NAMALWA (cell line): ENCODE data around the gene MUC20.
"Not testable (repeated sequence)": the region's sequence is repeated elsewhere in the genome, so short reads cannot be mapped to it uniquely, and the experiment has no call there.

Source experiments
- DNase-seq: peaks from one replicate; pipeline ENCODE4 v3.0.0-alpha.2; 2015; ENCODE audit warnings: low spot score

Gene MUC20

DNA sequence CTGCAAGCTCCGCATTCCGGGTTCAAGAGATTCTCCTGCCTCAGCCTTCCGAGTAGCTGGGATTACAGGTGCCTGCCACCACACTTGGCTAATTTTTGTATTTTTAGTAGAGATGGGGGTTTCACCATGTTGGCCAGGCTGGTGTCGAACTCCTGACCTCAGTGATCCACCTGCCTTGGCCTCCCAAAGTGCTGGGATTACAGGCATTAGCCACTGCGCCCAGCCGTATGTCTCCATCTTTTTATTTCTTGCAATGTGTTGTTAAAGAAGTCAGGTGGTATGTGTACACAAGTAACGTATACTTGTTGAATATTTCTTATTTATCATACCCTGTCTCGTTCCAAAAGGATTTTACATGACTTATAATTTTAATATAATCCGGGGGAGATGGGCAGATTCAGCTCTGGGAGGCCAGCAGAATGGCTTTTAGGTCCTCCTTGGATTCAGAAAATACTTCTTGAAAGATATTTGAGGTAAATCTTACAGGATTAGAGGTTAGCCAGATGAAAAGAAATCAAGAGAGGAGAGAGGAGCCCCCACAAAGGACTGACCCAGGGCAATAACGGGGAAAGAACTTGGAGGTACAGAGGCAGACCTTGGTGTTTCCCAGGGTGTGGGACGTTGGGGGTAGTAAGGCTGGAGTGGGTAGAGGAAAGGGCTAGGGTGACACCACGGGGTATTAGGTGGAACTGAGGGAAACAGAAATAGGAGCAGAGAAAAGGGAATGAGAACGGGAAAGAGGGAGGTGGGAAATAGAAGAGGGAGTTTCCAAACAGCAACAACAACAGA lies 27.2 kb upstream of the MUC20 start:
- no peak for DNase-seq

DNA sequence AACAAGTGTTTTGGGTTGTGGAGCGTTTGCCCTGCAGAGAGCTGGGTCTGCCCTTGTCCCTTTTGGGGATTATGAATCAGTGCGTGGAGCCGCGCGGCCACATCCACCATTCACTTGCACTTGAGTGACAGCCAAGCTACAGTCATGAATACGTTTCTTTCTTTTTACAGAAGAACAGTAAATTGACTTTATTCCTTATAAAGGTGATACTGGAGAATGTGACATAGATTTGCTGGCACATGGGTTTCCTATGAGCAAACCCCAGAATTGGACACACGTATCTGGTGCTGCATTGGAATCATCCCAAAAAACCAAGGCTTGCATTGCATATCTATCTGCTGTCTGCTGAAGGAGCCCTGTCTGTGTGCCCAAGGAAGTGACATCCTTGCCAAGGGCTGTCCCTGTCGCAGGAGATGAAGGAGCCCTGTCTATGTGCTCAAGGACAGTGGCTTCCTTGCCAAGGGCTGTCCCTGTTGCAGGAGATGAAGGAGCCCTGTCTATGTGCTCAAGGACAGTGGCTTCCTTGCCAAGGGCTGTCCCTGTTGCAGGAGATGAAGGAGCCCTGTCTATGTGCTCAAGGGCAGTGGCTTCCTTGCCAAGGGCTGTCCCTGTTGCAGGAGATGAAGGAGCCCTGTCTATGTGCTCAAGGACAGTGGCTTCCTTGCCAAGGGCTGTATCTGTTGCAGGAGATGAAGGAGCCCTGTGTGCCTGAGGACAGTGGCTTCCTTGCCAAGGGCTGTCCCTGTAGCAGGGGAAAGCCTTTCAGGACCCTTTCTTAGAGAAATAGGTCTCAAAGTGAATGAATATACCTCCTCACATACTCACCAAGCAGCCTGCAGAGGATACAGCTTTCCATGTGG lies 26.3 kb upstream of the MUC20 start:
- not testable (repeated sequence) for DNase-seq

DNA sequence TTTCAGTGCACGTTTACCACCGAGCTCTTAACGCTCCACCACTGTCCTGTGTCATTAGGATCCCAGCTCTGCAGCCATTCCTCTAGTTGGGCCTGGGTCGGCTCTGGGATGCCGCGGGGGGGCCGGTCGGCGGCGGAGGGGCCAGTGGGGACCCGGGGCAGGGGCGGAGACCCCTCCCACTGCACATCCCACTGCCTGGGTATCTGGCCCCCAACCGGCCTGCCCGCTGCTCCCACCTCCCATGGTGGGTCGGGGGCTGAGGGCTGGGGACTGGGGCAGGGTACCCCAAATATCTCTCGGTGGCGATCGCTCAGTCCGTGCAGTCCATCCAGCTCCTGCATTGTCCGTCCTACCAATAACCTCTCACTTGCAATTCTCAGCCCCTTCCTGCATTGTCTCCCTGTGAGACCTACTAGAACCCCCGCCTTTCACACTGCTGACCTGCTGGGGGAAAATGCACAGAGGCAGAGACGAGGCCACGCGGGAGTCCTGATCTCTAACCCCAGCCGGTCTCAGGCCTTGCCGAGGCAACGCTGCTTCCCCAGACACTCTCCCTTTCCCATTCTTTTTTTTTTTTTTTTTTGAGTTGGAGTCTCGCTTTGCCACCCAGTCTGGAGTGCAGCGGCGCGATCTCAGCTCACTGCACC lies 24.0 kb upstream of the MUC20 start:
- no peak for DNase-seq

DNA sequence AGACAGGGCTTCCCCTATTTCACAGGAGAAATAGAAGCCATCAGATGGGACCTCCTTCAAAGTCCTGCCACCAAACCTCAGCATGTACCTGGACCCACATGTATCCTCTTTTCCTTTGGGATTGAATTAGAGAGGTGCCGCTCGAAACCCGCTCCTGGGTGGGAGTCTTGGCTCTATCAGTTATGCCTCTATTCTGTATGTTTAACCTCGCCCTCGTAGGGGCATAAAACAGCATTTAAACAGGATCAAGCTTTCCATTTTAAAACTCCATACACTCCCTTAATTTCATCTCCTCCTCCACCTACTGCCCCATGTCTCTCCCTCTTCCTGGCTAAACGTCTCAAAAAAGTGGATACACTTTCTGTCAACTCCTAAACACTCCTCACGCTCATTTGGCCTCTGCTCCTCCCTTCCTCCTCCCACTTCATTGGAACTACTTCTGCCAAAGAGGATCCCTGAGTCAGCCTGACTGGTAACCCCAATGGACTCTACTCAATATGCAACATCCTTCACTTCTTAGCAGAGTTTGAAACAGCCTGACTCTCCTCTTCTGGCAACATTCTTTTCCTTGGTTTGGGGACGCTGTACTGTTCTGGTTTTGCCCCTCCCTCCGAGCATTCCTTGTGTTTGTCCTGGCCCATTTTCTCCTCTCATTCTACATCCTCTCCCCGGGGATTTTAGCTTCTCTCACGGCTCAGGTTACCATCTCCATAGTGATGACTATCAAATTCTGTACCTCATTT lies 23.0 kb upstream of the MUC20 start:
- no peak for DNase-seq

DNA sequence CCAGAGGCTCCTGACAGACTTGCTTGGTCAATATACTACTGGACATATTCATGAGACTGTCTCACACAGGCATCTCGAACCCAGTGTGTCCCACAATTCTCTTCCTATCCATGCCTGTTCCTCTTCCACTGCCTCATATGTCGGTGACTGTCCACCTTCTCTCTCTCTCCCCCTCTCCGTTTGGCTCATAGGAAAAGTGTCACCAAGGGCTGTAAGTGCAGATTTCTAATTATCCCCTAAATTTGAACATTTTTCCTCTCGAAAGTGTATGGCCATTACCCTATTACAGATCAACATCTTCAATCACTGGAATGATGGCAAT lies 22.5 kb upstream of the MUC20 start:
- DNase-seq = no peak

DNA sequence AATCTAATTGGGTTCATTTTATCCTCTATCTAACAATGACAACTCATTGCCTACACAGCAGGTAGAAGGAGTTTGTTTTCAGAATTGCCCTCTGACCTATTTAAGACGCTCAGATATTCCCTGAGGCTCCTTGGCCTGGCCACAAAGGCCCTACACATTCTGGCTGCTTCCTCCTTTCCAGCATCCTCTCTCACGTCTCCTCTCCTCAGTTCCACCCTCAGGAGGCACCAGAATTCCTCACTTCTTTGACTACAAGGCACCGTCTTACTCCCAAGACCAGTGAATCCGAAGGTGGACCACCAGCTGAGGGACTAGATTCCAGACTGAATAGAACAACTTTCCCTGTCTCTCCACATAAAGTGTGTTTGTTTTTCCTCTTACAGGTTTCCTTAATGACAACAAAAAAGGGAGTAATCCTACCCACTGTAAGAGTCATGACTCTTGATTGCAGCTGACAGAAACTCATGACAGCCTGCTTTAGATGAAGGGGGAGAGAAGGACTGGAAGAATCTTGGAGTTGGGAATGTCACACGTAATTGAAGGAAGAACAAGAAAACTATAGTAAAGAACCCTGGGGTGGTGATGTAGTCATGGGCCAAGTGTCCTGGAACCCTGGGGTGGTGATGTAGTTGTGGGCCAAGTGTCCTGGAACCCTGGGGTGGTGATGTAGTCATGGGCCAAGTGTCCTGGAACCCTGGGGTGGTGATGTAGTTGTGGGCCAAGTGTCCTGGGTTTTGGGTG lies 22.0 kb upstream of the MUC20 start:
- no peak for DNase-seq

DNA sequence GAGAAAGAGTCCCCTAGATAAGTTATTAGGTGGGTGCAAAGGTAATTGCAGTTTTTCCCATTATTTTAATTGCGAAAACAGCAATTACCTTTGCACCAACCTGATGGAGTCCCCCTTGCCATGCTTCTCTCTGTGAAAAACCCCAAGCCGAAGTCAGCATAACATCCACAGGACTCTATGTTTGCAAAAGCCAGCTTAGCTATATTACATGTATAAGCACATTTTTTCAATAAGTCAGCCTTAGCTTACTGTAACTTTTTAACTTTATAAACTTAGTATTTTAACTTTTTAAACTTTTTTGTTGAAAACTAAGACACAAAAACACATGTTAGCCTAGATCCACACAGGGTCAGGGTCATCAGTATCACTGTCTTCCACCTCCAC lies 21.4 kb upstream of the MUC20 start:
- no peak for DNase-seq

DNA sequence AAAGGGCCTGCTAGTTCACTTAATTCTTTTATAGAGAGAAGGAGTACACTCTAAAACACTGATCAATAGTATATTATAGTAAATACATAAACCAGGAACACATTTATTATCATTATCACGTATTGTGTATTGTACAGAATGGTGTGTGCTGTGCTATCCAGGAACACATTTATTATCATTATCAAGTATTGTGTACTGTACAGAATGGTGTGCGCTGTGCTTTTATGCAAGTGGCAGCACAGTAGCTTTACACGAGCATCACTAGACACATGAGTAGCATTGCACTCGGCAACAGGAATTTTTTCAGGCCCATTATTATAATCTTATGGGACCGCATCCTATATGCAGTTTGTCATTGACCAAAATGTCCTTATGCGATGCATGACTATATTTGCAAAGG lies 20.9 kb upstream of the MUC20 start:
- no peak for DNase-seq

DNA sequence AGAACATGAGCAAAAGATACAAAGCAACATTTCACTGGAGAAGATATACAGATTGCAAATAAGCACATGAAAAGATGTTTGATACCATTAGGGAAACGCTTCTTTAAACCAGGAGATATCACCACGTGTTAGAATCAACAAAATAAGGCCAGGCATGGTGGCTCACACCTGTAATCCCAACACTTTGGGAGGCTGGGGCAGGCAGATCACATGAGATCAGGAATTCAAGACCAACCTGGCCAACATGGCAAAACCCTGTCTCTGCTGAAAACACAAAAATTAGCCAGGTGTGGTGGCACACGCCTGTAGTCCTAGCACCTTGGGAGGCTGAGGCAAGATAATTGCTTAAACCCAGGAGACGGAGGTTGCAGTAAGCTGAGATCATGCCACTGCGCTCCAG lies 20.5 kb upstream of the MUC20 start:
- DNase-seq = no peak

DNA sequence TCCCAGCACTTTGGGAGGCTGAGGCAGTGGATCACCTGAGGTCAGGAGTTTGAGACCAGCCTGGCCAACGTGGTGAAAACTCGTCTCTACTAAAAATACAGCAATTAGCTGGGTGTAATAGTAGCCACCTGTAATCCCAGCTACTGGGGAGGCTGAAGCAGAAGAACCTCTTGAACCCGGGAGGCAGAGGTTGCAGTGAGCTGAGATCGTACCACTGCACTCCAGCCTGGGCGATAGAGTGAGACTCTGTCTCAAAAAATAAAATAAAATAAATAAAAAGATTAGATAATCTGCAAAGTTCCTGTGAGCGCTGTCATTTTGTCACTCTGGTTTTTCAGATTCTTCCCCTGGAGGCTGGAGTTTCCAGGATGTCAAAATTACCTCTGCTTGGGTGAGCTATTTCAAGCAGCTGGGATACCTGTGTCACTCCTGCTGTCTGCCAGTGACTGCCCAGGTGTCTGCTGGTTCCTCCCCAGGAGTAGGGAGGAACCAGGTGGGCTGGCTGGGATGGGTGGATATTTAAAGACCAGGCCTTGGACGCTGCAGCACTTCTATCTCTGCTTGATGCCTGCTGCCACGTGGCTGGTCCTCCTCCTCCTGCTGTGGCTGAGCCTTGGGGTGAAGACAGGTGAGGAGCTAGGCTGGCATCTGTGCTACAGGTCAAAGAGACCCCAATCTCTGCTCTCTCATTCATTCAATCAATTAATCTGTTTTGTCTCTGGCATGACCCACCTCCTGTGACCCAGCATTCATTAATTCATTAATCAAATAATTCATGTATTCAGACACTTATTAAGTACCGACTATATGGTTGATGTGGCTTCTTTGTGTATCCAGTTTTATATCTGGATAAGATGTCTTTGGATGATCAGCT lies 19.5 kb upstream of the MUC20 start:
- DNase-seq = no peak

DNA sequence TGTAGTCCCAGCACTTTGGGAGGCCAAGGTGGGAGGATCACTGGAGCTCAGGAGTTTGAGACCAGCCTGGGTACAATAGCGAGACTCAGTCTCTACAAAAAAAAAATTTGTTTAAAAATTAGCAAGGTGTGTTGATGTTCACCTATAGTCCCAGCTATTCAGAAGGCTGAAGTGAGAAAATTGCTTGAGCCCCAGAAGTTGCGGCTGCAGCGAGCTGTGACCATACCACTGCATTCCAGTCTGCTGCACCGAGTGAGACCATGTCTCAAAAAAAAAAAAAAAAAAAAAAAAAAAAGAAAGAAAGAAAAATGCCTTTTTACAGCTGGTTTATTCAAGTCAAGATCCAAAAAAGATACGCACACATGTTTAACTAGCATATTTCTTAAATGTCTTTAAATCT lies 17.0 kb upstream of the MUC20 start:
- no peak for DNase-seq

DNA sequence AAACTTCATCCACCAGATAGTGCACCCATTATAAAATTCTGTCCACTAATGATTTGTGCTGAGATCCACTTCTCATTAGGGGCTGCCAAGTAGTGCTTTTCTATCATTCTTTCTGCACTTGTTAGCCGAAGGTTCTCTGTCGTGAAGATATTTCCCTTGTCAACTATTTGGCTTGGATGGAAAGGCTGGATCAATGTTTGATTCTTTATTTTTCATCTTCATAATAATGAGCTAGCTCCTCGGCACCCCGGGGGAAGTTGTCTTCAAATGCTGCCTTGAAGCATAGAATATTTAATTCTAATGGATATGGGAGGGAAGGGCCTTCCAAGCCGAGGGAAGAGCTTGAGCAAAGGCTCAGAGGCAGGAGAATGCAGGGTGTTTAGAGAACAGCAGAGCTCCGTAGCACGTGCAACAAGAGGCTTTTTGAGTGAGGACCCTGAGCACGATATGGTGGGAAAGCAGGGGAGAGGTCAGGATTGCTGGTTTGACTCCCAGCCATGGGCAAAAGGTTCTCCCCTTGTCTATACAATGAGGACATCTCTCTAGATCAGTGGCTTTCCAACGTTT lies 16.3 kb upstream of the MUC20 start:
- no peak for DNase-seq

DNA sequence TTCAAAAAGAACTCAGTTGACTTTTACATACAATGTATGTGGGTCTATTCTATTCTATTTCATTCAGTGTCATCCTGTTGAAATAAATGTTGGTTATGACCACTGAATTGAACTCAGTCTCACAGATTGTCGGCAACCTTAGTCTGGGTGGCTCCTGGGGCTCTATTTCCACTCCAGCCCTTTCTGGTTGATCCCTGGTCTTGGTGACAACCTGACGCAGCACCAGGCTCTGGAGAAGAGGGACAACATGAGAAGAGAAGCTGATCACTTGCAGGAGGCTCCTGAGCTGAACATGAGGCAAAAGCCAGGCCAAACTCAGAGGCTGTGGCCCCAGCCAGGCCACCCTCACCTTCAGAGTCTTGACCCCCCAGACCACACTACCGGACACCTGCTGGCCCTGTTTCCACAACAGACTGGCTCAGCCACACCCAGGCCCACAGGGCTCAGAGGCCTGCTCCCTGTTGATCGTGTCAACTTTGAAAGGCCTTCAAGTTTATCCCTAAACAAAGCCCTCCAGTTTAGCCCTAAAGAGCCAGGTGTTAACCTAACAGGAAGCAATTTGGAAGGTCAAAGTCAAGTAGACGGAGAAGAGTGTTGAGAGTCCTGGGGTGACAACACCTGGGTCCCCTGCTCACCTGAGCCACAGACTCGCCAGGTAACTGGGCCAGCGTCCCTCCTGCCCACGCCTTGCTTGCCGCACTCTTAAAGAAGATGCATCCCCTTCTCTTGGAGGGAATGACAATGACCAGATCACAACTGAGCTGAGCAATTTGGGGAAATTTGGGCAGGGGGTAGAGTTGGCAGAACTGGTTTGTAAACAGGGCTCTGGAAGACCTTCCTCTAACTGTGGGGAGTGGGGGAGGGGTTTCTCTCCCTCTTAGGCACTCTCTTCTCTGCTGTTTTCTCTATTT lies 15.4 kb upstream of the MUC20 start:
- DNase-seq = no peak

DNA sequence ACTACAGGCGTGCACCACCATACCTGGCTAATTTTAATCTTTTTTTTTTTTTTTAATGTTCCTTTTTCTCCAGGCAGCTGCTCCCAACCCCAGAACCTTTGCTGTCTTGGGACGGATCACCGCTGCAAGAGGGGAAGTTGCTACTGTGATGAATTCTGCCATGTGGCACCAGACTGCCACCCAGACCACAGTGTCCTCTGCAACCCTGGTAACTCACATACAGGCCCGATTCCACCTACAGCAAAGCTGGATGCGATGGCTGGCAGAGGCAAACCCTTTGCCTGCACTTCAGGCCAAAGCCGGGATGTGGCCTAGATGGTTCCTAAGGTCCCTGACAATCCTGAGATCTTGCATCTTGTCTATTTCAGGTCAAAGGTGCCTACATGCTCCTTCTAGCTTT lies 12.7 kb upstream of the MUC20 start:
- no peak for DNase-seq

DNA sequence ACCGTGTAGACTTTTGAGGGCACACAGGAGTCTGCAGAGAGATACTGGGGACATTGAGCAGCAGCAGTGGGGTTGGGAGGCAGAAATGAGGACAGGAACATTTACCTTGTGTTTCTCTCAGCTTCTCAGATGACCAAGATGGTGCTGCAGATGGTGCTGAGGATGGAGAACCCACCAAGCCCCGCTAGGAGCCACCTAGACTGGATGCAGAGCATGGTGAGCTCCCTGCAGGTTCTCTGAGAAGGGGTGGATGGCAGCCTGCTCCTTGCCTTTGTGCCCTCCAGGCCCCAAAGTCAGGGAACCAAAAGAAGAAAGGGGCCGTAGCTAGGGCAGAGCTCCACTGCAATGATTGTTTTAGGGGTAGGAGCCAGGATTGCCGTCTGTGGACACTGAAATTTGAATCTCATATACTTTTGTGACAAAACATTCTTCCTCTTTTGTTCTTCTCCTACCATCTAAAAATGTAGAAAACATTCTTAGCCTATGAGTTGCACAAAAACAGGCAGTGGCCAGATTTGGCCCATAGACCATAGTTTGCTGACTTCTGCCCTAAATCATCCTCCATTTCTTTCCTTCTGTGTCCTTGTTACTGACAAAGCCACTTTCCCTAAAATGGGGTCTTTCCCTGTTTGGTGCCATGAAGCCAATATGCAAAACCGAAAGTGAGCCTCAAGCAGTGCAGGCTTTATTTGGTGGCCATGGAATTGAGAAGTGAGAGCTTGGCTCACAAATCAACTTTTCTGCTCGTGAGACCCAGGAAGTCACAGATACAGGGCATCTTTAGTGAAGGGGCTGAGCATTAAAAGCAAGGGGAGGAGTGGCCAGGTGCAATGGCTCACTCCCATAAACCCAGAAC lies 11.9 kb upstream of the MUC20 start:
- DNase-seq = no peak

DNA sequence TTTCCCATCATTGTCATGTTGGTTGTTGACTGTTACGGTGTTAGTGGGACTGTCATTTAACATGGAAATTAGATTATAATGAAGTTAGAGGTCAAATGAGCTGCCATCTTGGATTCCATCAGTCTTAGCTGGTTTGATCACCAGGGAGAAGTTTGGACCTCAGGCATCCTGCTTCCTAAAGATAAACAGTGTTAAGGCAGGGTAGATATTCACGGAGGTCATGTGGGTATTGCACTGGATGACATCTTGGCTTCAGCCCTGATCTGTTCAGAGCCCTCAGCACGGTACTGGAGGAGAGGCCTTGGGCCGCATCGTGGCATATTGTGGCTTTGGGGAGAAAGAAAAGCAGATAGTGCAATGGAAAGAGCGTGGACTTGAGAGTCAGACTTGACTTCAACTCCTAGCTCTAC lies 11.1 kb upstream of the MUC20 start:
- DNase-seq = no peak

DNA sequence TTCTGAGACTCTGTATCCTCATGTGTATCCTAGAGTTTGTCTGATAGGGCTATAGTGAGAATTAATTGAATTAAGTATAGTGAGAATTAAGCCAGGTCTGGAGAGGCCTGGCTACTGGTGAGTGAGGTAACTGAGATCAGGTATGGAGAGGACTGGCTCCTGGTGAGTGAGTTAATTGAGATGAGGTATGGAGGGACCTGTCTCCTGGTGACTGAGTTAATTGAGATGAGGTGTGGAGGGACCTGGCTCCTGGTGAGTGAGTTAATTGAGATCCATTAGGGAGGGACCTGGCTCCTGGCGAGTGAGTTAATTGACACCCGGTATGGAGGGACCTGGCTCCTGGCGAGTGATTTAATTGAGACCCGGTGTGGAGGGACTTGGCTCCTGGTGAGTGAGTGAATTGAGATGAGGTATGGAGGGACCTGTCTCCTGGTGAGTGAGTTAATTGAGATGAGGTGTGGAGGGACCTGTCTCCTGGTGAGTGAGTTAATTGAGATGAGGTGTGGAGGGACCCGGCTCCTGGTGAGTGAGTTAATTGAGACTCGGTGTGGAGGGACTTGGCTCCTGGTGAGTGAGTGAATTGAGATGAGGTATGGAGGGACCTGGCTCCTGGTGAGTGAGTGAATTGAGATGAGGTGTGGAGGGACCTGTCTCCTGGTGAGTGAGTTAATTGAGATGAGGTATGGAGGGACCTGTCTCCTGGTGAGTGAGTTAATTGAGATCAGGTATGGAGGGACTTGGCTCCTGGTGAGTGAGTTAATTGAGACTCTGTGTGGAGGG lies 10.5 kb upstream of the MUC20 start:
- DNase-seq = not testable (repeated sequence)
